Transverse colon (tissue), 4 donors: ENCODE results near the gene YWHAG. TPM values are rescaled to one million over a fixed set of nuclear protein-coding genes. Genes with fewer than 3 reads are reported as not detected.

Experiments used
- DNase-seq: peaks from one replicate; pipeline ENCODE4 v3.0.0-alpha.2; 2019
- H3K27ac ChIP-seq, 4 donors: fragments of 200-600 bp; sonication (generic); 2 replicates each; pipeline ENCODE4 v1.5.1; 2016 to 2018; ENCODE audit warnings: inconsistent platforms in 4 of 4
- H3K27me3 ChIP-seq: fragments of 200-600 bp; sonication (generic); 2 replicates; pipeline ENCODE4 v1.5.1; 2017; ENCODE audit warnings: inconsistent platforms
- H3K36me3 ChIP-seq, 4 donors: fragments of 200-600 bp; sonication (generic); 2 replicates each; pipeline ENCODE4 v1.5.1; 2017 to 2019; ENCODE audit warnings: inconsistent platforms in 4 of 4
- H3K4me1 ChIP-seq, 4 donors: fragments of 200-600 bp; sonication (generic); 2 replicates each; pipeline ENCODE4 v1.5.1; 2017 to 2020; ENCODE audit warnings: inconsistent platforms in 4 of 4
- H3K4me3 ChIP-seq, 4 donors: fragments of 200-600 bp; sonication (generic); 1 replicate in 1 of 4; 2 replicates in 3 of 4; pipeline versions ENCODE4 v1.5.1 to v1.6.1; 2017 to 2019; ENCODE audit warnings: inconsistent platforms in 4 of 4
- H3K9me3 ChIP-seq, 2 donors: fragments of 200-600 bp; sonication (generic); 2 replicates each; pipeline ENCODE4 v1.5.1; 2017 to 2019; ENCODE audit warnings: inconsistent platforms in 2 of 2
- CTCF ChIP-seq, 5 experiments: fragments of 200-600 bp in 3 of 5; fragments of 450-650 bp in 2 of 5; sonication (generic) in 3 of 5; IDR thresholded peaks; 1 replicate in 2 of 5; 2 replicates in 3 of 5; pipeline ENCODE4 v1.5.1; 2016 to 2017; ENCODE audit warnings: antibody characterized with exemption in 5 of 5, inconsistent platforms in 3 of 5, mild to moderate bottlenecking in 2 of 5, moderate library complexity in 1 of 5
- EP300 ChIP-seq: sonication (generic); formaldehyde crosslinking; IDR thresholded peaks from one replicate; pipeline ENCODE4 v1.6.1; 2017; ENCODE audit warnings: antibody characterized with exemption, low read depth
- POLR2A ChIP-seq: fragments of 450-650 bp; IDR thresholded peaks from one replicate; pipeline ENCODE4 v1.6.1; 2016; ENCODE audit warnings: antibody characterized with exemption, mild to moderate bottlenecking, moderate library complexity
- POLR2AphosphoS5 ChIP-seq, 3 donors: sonication (generic); formaldehyde crosslinking; IDR thresholded peaks; one replicate each; pipeline ENCODE4 v1.6.1; 2016; ENCODE audit warnings: antibody characterized with exemption in 3 of 3
- WGBS, 2 donors: methylation state at CpG; one replicate each; pipeline ENCODE4 v1.1.5; 2018; ENCODE audit warnings: low coverage in 1 of 2; 5-methylcytosine and 5-hydroxymethylcytosine counted together
- in situ Hi-C, 4 donors: fragments of 200-750 bp; cut with MboI; loops; one replicate each; pipeline versions ENCODE4 v1.15.0 to v1.15.1; 2017; ENCODE audit warnings: low sequenced_read_pairs in 3 of 4, low pct_ligation_motif_present in 1 of 4, low pct_unique_long_range_greater_than_20kb in 1 of 4
- intact Hi-C: fragments of 100-400 bp; cut with DNase I; formaldehyde crosslinking; loops from one replicate; pipeline ENCODE4 v1.15.1; 2023; ENCODE audit warnings: low total_unique reads
- total RNA-seq, 4 donors: library from RNA; depleted of rRNA; stranded (reverse); fragments of >200 nt; gene quantifications; one replicate each; pipeline ENCODE4 v1.1.0, GENCODE V29; 2016

The YWHAG gene
- total RNA-seq, 4 donors from 2014 or later: 35.9 to 71.6 (median 48.2) TPM

DNA sequence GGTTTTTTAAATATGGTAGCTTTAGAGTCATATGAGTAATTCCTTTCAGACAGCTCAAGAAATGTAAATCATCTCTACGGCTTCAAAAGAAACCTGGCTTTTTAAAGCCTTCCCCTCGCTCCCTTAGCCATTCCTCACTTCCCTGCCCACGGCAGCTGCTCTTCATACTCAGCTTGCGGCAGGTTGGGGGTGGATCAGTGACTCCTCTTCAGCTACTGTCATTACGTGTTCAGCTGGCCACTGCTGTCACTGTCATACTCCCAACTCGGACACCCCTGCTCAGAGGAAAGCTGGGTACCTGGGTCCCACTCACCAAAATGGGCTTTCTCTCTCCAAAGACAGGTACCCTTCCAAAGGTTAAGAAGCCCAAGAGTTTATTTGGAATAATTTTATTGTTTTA lies 6.6 kb downstream of the YWHAG start:
- peaks cover 0 to 3% (median under 1%) of the 10 kb centered on the region in 4 donors for H3K36me3 ChIP-seq
- H3K9me3 ChIP-seq: no peaks in the 10 kb centered on the region
- TF ChIP-seq EP300 (no peak), CTCF (IDR thresholded peaks at IDR 0.05) (no peak), POLR2AphosphoS5 (IDR thresholded peaks at IDR 0.05) (no peak), POLR2A (no peak)
- no peak for DNase-seq
- H3K4me3 ChIP-seq: no peak overlapping the region
- H3K27ac ChIP-seq: peak overlapping the region in 2 of 4 donors; percentile 8 to 21
- no peaks in the 10 kb centered on the region for H3K27me3 ChIP-seq
- intact Hi-C loops: no loop called here
- 53 to 61% methylated on average over 2 to 6 of the region's 6 CpGs for WGBS, 2 donors
- H3K4me1 ChIP-seq: peaks cover 13 to 62% (median 33%) of the 10 kb centered on the region in 4 donors
- in situ Hi-C loops: no loop called here

GRCh38 chr7:76351372-76351771 lies 7.4 kb downstream of the YWHAG start:
- H3K4me1 ChIP-seq: peaks cover 7 to 62% (median 33%) of the 10 kb centered on the region in 4 donors

DNA sequence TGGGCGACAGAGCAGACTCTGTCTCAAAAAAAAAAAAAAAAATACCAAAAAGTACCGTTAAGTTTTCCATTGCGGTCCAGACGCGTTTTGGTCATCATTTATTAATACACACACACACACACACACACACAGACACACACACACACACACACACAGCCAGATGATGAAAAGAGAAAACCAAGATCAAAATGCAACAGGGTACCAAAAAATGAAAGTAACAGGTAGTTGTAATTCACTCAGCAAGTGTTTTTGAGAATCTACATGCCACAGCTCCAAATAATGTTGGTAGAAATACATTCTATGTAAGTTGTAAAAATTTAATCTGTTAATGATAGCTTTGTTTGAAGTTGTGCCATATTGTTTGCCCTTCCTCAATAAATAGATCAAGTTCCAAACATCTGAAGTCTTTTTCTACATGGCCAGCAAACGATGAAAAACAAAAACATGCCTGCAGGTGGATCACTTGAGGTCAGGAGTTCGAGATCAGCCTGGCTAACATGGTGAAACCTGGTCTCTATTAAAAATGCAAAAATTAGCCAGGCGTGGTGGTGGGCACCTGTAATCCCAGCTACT lies 9.4 kb downstream of the YWHAG start:
- TF ChIP-seq POLR2A (no peak), CTCF (IDR thresholded peaks at IDR 0.05) (no peak), EP300 (no peak), POLR2AphosphoS5 (IDR thresholded peaks at IDR 0.05) (no peak)
- no peaks in the 10 kb centered on the region for H3K27me3 ChIP-seq
- peaks cover 7 to 58% (median 32%) of the 10 kb centered on the region in 4 donors for H3K4me1 ChIP-seq
- no peak for DNase-seq
- in situ Hi-C loops (no loop called here), intact Hi-C loops (no loop called here)
- WGBS, 2 donors: 44 to 78% methylated on average over 2 to 8 of the region's 8 CpGs
- no peaks in the 10 kb centered on the region for H3K9me3 ChIP-seq
- no peak overlapping the region for H3K27ac ChIP-seq
- H3K36me3 ChIP-seq: peaks cover 0 to 5% (median 2%) of the 10 kb centered on the region in 4 donors
- no peak overlapping the region for H3K4me3 ChIP-seq

More at GRCh38 chr7:76351372-76351771, 7.4 kb downstream of the YWHAG start:
- Histone ChIP-seq H3K9me3 (no peaks in the 10 kb centered on the region), H3K27ac (no peak overlapping the region), H3K4me3 (no peak overlapping the region), H3K27me3 (no peaks in the 10 kb centered on the region), H3K36me3 (peaks cover 0 to 5% (median 2%) of the 10 kb centered on the region in 4 donors)
- TF ChIP-seq CTCF (IDR thresholded peaks at IDR 0.05) (no peak), POLR2A (no peak), POLR2AphosphoS5 (IDR thresholded peaks at IDR 0.05) (no peak), EP300 (no peak)
- intact Hi-C loops (no loop called here), in situ Hi-C loops (no loop called here)
- WGBS, 2 donors: 92 to 100% methylated on average over 1 to 7 of the region's 7 CpGs
- no peak for DNase-seq

GRCh38 chr7:76347710-76348109 lies 11.1 kb downstream of the YWHAG start:
- 71 to 80% methylated on average over 5 of the region's 5 CpGs for WGBS, 2 donors
- Histone ChIP-seq H3K4me1 (peaks cover 7 to 50% (median 30%) of the 10 kb centered on the region in 4 donors), H3K9me3 (no peaks in the 10 kb centered on the region), H3K4me3 (no peak overlapping the region), H3K36me3 (peaks cover 0 to 5% (median 2%) of the 10 kb centered on the region in 4 donors), H3K27ac (peak overlapping the region in 2 of 4 donors; percentile 85), H3K27me3 (no peaks in the 10 kb centered on the region)
- intact Hi-C loops (no loop called here), in situ Hi-C loops (no loop called here)
- TF ChIP-seq EP300 (no peak), CTCF (IDR thresholded peaks at IDR 0.05) (no peak), POLR2AphosphoS5 (IDR thresholded peaks at IDR 0.05) (no peak), POLR2A (no peak)
- DNase-seq: no peak
